Neural cell (in vitro differentiated cells): ENCODE data around the gene CAT. TPM values are rescaled to one million over a fixed set of nuclear protein-coding genes. Genes with fewer than 3 reads are reported as not detected.

Source experiments
- H2AFZ ChIP-seq: fragments of 200-600, 300-800 bp; sonication (generic), shearing (Covaris generic); 2 replicates; pipeline ENCODE4 v1.6.0; 2014; ENCODE audit warnings: low read depth, mild to moderate bottlenecking, antibody characterized with exemption, low read length, moderate library complexity
- H3F3A ChIP-seq: fragments of 200-600 bp; shearing (Covaris generic); 2 replicates; pipeline ENCODE4 v1.6.1; 2016; ENCODE audit warnings: mild to moderate bottlenecking, moderate library complexity, mixed read lengths, antibody characterized with exemption, low read length; ENCODE audit not compliant: insufficient read depth, poor library complexity, severe bottlenecking
- H3K27ac ChIP-seq: fragments of 200-600, 300-800 bp; sonication (generic), shearing (Covaris generic); 2 replicates; pipeline ENCODE4 v1.5.1; 2014; ENCODE audit warnings: mild to moderate bottlenecking, low read length, moderate library complexity
- H3K27me3 ChIP-seq: fragments of 300-800, 200-600 bp; sonication (generic), shearing (Covaris generic); 2 replicates; pipeline ENCODE4 v1.6.0; 2014; ENCODE audit warnings: mild to moderate bottlenecking, low read depth, low read length, moderate library complexity; ENCODE audit not compliant: insufficient read depth
- H3K36me3 ChIP-seq: fragments of 300-800, 200-600 bp; sonication (generic), shearing (Covaris generic); 2 replicates; pipeline ENCODE4 v1.5.1; 2014; ENCODE audit warnings: mild to moderate bottlenecking, antibody characterized with exemption, low read length, moderate library complexity; ENCODE audit not compliant: insufficient read depth
- H3K4me2 ChIP-seq: fragments of 300-800, 200-600 bp; sonication (generic), shearing (Covaris generic); 2 replicates; pipeline ENCODE4 v1.6.0; 2014; ENCODE audit warnings: mild to moderate bottlenecking, low read length
- H3K4me3 ChIP-seq: fragments of 300-800, 200-600 bp; sonication (generic), shearing (Covaris generic); 2 replicates; pipeline ENCODE4 v1.5.1; 2014; ENCODE audit warnings: mild to moderate bottlenecking, low read length, moderate library complexity
- H3K79me2 ChIP-seq: fragments of 200-600 bp; shearing (Covaris generic); replicated peaks from 2 replicates; pipeline ENCODE4 v1.6.0; 2014; ENCODE audit warnings: mild to moderate bottlenecking, low read length, moderate library complexity; ENCODE audit not compliant: insufficient read depth
- H3K9ac ChIP-seq: fragments of 300-800, 200-600 bp; sonication (generic), shearing (Covaris generic); 2 replicates; pipeline ENCODE4 v1.6.1; 2016; ENCODE audit warnings: mild to moderate bottlenecking, low read length, mixed read lengths
- H3K9me2 ChIP-seq: fragments of 200-600 bp; shearing (Covaris generic); 2 replicates; pipeline ENCODE4 v1.6.1; 2016; ENCODE audit warnings: mild to moderate bottlenecking, low read length, mixed read lengths; ENCODE audit not compliant: insufficient read depth
- H3K9me3 ChIP-seq: fragments of 200-600, 300-800 bp; sonication (generic), shearing (Covaris generic); 2 replicates; pipeline ENCODE4 v1.6.1; 2016; ENCODE audit warnings: mild to moderate bottlenecking, mixed run types, low read length, moderate library complexity, mixed read lengths
- H4K20me1 ChIP-seq: fragments of 200-600 bp; shearing (Covaris generic); 2 replicates; pipeline ENCODE4 v1.6.1; 2016; ENCODE audit warnings: mild to moderate bottlenecking, mixed run types; ENCODE audit not compliant: insufficient read depth
- CTCF ChIP-seq: fragments of 450-650 bp; IDR thresholded peaks from 2 replicates; pipeline ENCODE4 v1.5.1; 2014; ENCODE audit warnings: antibody characterized with exemption, mild to moderate bottlenecking, moderate library complexity; ENCODE audit not compliant: poor library complexity, severe bottlenecking
- EP300 ChIP-seq: fragments of 450-650 bp; conservative IDR thresholded peaks from 2 replicates; pipeline ENCODE4 v1.6.1; 2014; ENCODE audit warnings: antibody characterized with exemption, mild to moderate bottlenecking, moderate library complexity; ENCODE audit not compliant: poor library complexity, severe bottlenecking
- EZH2 ChIP-seq: fragments of 200-600, 300-800 bp; shearing (Covaris generic), sonication (generic); IDR thresholded peaks from 2 replicates; pipeline ENCODE4 v1.6.1; 2014; ENCODE audit warnings: antibody characterized with exemption, low read length, borderline replicate concordance, mild to moderate bottlenecking; ENCODE audit not compliant: insufficient read depth, poor library complexity, severe bottlenecking
- MXI1 ChIP-seq: fragments of 450-650 bp; conservative IDR thresholded peaks from 2 replicates; pipeline ENCODE4 v1.6.1; 2014; ENCODE audit warnings: antibody characterized with exemption, mild to moderate bottlenecking; ENCODE audit not compliant: poor library complexity, severe bottlenecking
- POLR2AphosphoS5 ChIP-seq: IDR thresholded peaks from 2 replicates; pipeline ENCODE4 v1.6.1; 2012
- RAD21 ChIP-seq: fragments of 450-650 bp; conservative IDR thresholded peaks from 2 replicates; pipeline ENCODE4 v1.6.1; 2014; ENCODE audit warnings: antibody characterized with exemption, mild to moderate bottlenecking, moderate library complexity
- REST ChIP-seq: IDR thresholded peaks from 2 replicates; pipeline ENCODE4 v1.6.1; 2012; ENCODE audit warnings: borderline replicate concordance
- SMC3 ChIP-seq: fragments of 450-650 bp; conservative IDR thresholded peaks from 2 replicates; pipeline ENCODE4 v1.6.1; 2014; ENCODE audit warnings: antibody characterized with exemption, mild to moderate bottlenecking, moderate library complexity; ENCODE audit not compliant: poor library complexity
- TAF1 ChIP-seq: IDR thresholded peaks from 2 replicates; pipeline ENCODE4 v1.6.1; 2012; ENCODE audit warnings: low read depth
- polyA plus RNA-seq: library from polyadenylated mRNA; depleted of rRNA; stranded (reverse); fragments of >200 nt; gene quantifications from 2 replicates; pipeline ENCODE4 v1.2.3, GENCODE V29; 2014

CAT gene
- polyA plus RNA-seq, 1 donor from 2014 or later: 40.1 TPM

DNA sequence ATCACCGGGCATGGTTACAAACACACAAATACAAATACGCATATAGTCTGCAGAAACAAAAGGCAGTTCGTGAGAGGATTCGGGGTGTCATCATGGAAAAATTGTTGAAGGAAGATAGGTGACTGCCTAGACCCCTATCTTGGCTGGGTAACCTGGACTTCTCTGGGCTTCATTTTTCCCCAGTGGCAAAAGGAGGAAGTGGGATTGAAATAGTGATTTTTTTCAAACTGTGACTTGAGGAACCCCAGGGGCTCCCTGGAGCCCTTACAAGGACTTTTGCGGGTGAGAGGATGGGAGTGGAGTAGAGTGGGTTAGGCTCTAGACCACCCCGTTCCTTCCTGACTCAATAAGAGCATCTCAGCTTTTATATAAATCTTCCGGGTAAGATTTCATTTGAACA lies 75.9 kb downstream of the CAT start:
- Histone ChIP-seq H3K36me3 (no peaks in the 10 kb centered on the region), H3K4me3 (no peak overlapping the region), H3K9me3 (no peaks in the 10 kb centered on the region), H3K27me3 (no peaks in the 10 kb centered on the region), H3K79me2 (no peaks in the 10 kb centered on the region), H3K4me2 (no peak overlapping the region), H3K27ac (no peak overlapping the region), H2AFZ (no peak overlapping the region), H4K20me1 (no peaks in the 10 kb centered on the region), H3F3A (no peaks in the 10 kb centered on the region), H3K9me2 (no peaks in the 10 kb centered on the region), H3K9ac (no peak overlapping the region)
- no peak for TF ChIP-seq SMC3
- TF ChIP-seq EZH2: no peak
- no peak for TF ChIP-seq CTCF
- TF ChIP-seq EP300: no peak
- TF ChIP-seq REST: no peak
- TF ChIP-seq TAF1: no peak
- TF ChIP-seq RAD21: no peak
- TF ChIP-seq POLR2AphosphoS5: no peak
- TF ChIP-seq MXI1: no peak

DNA sequence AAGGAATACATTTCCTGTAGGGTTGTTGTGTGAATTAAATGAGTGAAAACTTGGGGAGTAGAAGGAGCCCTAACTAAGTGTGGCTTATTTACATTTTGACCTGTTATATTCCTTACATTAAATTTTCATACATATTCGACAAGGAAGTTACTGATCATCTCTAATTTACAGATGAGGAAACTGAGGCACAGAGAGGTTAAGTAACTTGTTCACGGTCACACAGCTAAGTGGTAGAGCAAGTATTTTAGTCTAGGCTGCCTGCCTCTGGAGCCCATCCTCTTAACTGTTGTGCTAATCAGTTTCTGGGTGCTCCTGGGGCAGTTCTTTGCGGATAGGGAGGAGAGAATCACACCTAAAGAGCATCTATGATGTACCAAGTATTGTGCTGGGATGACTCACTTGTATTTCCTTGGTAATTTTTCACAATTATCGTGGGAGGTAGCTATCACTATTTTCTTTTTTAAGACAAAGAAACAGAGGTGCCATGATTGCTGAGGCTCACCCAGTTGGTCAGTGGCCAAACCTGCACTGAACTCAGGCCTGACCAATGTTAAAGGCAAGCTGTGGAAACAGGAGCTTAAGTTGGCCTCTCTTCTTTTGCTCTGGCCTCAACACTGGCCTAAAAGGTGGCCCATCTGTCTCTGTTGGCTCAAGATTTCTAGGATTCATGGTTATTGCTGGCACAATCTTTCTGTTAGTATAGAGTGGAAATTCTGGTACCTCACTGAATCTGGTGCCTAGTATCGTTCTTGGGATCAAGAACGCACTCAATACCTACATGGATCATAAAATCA lies 77.7 kb downstream of the CAT start:
- Histone ChIP-seq H3K9ac (no peak overlapping the region), H3K9me2 (no peaks in the 10 kb centered on the region), H3K4me2 (no peak overlapping the region), H4K20me1 (no peaks in the 10 kb centered on the region), H2AFZ (no peak overlapping the region), H3K36me3 (no peaks in the 10 kb centered on the region), H3K27ac (no peak overlapping the region), H3K27me3 (no peaks in the 10 kb centered on the region), H3F3A (no peaks in the 10 kb centered on the region), H3K9me3 (no peaks in the 10 kb centered on the region), H3K4me3 (no peak overlapping the region), H3K79me2 (no peaks in the 10 kb centered on the region)
- TF ChIP-seq MXI1 (no peak), REST (no peak), CTCF (no peak), SMC3 (no peak), POLR2AphosphoS5 (no peak), RAD21 (no peak), EP300 (no peak), EZH2 (no peak), TAF1 (no peak)
